ENCODE measurements around the gene MTR.
"Not testable (repeated sequence)": the region's sequence is repeated elsewhere in the genome, so short reads cannot be mapped to it uniquely, and the experiment has no call there.

Gene MTR

DNA sequence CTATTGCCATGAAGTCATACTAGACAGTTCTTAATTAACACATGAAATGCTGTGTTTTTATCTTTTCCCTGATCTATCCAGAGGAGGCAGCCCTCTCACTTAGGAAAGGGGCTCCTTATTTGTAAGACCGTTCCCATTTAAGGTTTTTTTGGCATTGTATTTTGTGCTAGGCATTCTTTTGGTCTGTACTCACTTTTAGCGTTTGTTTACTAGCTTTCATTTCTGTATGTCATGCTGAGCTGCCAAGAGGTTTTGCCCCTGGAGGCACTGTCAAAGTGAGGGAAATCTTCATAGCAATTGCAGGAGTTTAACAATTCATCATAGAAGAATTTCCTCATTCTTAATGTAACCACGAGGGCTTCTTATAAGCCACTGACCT is 59.5 kb downstream of the MTR start:
- Histone ChIP-seq H3K27me3 (ENCODE audit: control insufficient read depth, insufficient read depth, low read length) (no peaks in the 10 kb centered on the region), H3K27ac (ENCODE audit: low read length) (no peak overlapping the region), H3K4me3 (ENCODE audit: low read length) (no peak overlapping the region), H3K9me3 (ENCODE audit: control insufficient read depth, low read depth, low read length) (no peaks in the 10 kb centered on the region), H3K36me3 (ENCODE audit: control insufficient read depth, low read depth, low read length) (peaks cover 3% of the 10 kb centered on the region), H3K9ac (ENCODE audit: low read length) (no peak overlapping the region), H3K4me1 (ENCODE audit: control insufficient read depth, low read depth, low read length) (no peaks in the 10 kb centered on the region)

DNA sequence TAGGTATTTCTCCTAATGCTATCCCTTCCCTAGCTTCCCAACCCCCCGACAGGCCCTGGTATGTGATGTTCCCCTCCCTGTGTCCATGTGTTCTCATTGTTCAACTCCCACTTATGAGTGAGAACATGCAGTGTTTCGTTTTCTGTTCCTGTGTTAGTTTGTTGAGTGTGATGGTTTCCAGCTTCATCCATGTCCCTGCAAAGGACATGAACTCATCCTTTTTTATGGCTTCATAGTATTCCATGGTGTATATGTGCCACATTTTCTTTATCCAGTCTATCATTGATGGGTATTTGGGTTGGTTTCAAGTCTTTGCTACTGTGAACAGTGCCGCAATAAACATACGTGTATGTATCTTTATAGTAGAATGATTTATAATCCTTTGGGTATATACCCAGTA is 61.6 kb downstream of the MTR start:
- H3K4me3 ChIP-seq (ENCODE audit: low read length); H3K4me1 ChIP-seq (ENCODE audit: control insufficient read depth, low read depth, low read length); H3K27me3 ChIP-seq (ENCODE audit: control insufficient read depth, insufficient read depth, low read length); H3K9me3 ChIP-seq (ENCODE audit: control insufficient read depth, low read depth, low read length); H3K9ac ChIP-seq (ENCODE audit: low read length); H3K36me3 ChIP-seq (ENCODE audit: control insufficient read depth, low read depth, low read length); H3K27ac ChIP-seq (ENCODE audit: low read length): not testable (repeated sequence)

DNA sequence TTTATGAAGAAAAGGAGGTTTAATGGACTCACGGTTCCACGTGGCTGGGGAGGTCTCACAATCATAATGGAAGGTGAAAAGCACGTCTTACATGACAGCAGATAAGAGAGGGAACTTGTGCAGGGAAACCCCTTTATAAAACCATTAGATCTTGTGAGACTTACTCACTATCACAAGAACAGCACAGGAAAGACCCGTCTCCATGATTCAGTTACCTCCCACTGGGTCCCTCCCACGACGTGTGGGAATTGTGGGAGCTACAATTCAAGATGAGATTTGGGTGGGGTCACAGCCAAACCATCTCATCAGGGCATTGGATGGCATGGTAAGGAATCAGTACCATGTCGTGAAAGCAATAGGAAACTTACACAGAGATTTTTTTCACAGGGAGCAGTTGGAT is 63.1 kb downstream of the MTR start:
- Histone ChIP-seq H3K9ac (ENCODE audit: low read length) (no peak overlapping the region), H3K36me3 (ENCODE audit: control insufficient read depth, low read depth, low read length) (peaks cover 15% of the 10 kb centered on the region), H3K4me1 (ENCODE audit: control insufficient read depth, low read depth, low read length) (no peaks in the 10 kb centered on the region), H3K27ac (ENCODE audit: low read length) (no peak overlapping the region), H3K9me3 (ENCODE audit: control insufficient read depth, low read depth, low read length) (no peaks in the 10 kb centered on the region), H3K27me3 (ENCODE audit: control insufficient read depth, insufficient read depth, low read length) (no peaks in the 10 kb centered on the region), H3K4me3 (ENCODE audit: low read length) (no peak overlapping the region)

DNA sequence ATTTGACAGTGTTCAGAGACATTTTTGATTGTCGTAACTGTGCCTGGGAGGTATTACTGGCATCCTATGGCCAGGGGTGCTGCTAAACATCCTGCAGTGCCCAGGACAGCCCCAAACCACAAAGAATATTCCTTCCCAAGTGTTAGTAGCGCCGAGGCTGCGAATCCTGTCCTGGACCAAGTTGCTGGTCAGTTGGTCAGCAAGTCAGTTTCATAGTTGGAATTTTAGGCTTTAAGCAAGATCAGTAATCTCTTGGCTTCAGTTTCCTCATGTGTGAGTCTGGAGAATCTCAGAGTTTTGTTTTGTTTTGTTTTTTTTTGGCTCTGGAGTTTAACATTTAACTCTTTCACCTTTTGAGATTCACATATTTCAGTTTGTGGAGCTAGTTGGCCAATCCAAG is 65.0 kb downstream of the MTR start:
- no peaks in the 10 kb centered on the region for H3K9me3 ChIP-seq (ENCODE audit: control insufficient read depth, low read depth, low read length)
- H3K4me3 ChIP-seq (ENCODE audit: low read length): no peak overlapping the region
- H3K9ac ChIP-seq (ENCODE audit: low read length): no peak overlapping the region
- H3K27ac ChIP-seq (ENCODE audit: low read length): no peak overlapping the region
- no peaks in the 10 kb centered on the region for H3K27me3 ChIP-seq (ENCODE audit: control insufficient read depth, insufficient read depth, low read length)
- peaks cover 15% of the 10 kb centered on the region for H3K36me3 ChIP-seq (ENCODE audit: control insufficient read depth, low read depth, low read length)
- H3K4me1 ChIP-seq (ENCODE audit: control insufficient read depth, low read depth, low read length): no peaks in the 10 kb centered on the region

- no peak overlapping the region for H3K9ac ChIP-seq (ENCODE audit: low read length)
- peaks cover 15% of the 10 kb centered on the region for H3K36me3 ChIP-seq (ENCODE audit: control insufficient read depth, low read depth, low read length)
- H3K27ac ChIP-seq (ENCODE audit: low read length): no peak overlapping the region
- no peaks in the 10 kb centered on the region for H3K27me3 ChIP-seq (ENCODE audit: control insufficient read depth, insufficient read depth, low read length)
- no peak overlapping the region for H3K4me3 ChIP-seq (ENCODE audit: low read length)
- H3K4me1 ChIP-seq (ENCODE audit: control insufficient read depth, low read depth, low read length): no peaks in the 10 kb centered on the region
- no peaks in the 10 kb centered on the region for H3K9me3 ChIP-seq (ENCODE audit: control insufficient read depth, low read depth, low read length)
These were observed 65.6 kb downstream of the MTR start for GRCh38 chr1:236860674-236861073.

DNA sequence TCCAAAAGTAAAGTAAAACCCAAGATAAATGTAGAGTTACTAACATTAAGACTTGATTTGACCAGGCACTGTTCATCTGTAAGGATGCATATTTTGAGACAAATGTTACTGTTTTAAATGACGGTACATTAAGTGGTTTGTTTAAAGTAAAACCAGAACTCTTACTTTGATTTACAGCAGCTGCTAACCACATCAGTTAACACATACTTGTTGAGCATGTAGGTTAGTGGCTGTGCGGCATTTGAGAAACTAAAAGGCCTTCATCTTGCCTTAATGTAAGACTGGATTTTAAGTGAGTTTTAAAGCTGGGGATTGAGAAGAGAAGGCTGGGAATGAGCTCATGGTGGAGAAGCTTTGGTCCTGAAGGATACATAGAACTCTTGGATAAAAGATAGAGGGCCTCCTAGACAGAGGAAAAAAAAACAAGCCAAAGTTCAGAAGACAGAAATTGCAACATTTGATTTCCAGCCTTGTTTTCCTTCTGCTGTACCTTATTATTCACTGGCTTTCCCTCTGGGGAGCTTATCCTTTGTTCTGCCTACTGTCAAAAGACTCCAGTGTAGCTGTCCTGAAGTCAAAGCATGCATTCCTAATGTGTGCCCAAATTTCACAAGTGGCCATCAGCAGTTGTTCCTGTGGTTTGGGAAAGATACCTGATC is 66.6 kb downstream of the MTR start:
- Histone ChIP-seq H3K9ac (ENCODE audit: low read length) (no peak overlapping the region), H3K27ac (ENCODE audit: low read length) (no peak overlapping the region), H3K4me3 (ENCODE audit: low read length) (no peak overlapping the region), H3K4me1 (ENCODE audit: control insufficient read depth, low read depth, low read length) (no peaks in the 10 kb centered on the region), H3K36me3 (ENCODE audit: control insufficient read depth, low read depth, low read length) (peaks cover 15% of the 10 kb centered on the region), H3K9me3 (ENCODE audit: control insufficient read depth, low read depth, low read length) (no peaks in the 10 kb centered on the region), H3K27me3 (ENCODE audit: control insufficient read depth, insufficient read depth, low read length) (no peaks in the 10 kb centered on the region)

DNA sequence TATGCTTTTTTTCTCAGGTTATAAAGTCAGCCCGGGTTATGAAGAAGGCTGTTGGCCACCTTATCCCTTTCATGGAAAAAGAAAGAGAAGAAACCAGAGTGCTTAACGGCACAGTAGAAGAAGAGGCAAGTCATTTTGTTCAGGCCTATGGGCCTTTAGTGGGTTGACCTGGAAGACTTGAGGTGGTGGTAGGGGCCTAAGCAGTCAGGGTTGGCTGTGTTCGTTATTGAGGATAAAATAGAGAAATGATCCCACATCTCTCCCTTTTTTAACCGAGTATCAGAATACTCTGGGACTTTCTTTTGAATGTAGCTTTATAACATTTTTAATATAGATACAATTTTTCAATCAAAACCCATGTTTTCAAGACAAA is 67.1 kb downstream of the MTR start:
- Histone ChIP-seq H3K36me3 (ENCODE audit: control insufficient read depth, low read depth, low read length) (peaks cover 18% of the 10 kb centered on the region), H3K4me3 (ENCODE audit: low read length) (no peak overlapping the region), H3K27ac (ENCODE audit: low read length) (no peak overlapping the region), H3K4me1 (ENCODE audit: control insufficient read depth, low read depth, low read length) (no peaks in the 10 kb centered on the region), H3K9ac (ENCODE audit: low read length) (no peak overlapping the region), H3K9me3 (ENCODE audit: control insufficient read depth, low read depth, low read length) (no peaks in the 10 kb centered on the region), H3K27me3 (ENCODE audit: control insufficient read depth, insufficient read depth, low read length) (no peaks in the 10 kb centered on the region)

GRCh38 chr1:236862615-236863211 is 67.6 kb downstream of the MTR start:
- H3K4me1 ChIP-seq (ENCODE audit: control insufficient read depth, low read depth, low read length): no peaks in the 10 kb centered on the region
- H3K9ac ChIP-seq (ENCODE audit: low read length): no peak overlapping the region
- no peak overlapping the region for H3K27ac ChIP-seq (ENCODE audit: low read length)
- no peaks in the 10 kb centered on the region for H3K27me3 ChIP-seq (ENCODE audit: control insufficient read depth, insufficient read depth, low read length)
- H3K4me3 ChIP-seq (ENCODE audit: low read length): no peak overlapping the region
- H3K36me3 ChIP-seq (ENCODE audit: control insufficient read depth, low read depth, low read length): peaks cover 18% of the 10 kb centered on the region
- H3K9me3 ChIP-seq (ENCODE audit: control insufficient read depth, low read depth, low read length): no peaks in the 10 kb centered on the region

- no peak overlapping the region for H3K4me3 ChIP-seq (ENCODE audit: low read length)
- no peaks in the 10 kb centered on the region for H3K27me3 ChIP-seq (ENCODE audit: control insufficient read depth, insufficient read depth, low read length)
- no peak overlapping the region for H3K27ac ChIP-seq (ENCODE audit: low read length)
- no peaks in the 10 kb centered on the region for H3K9me3 ChIP-seq (ENCODE audit: control insufficient read depth, low read depth, low read length)
- H3K36me3 ChIP-seq (ENCODE audit: control insufficient read depth, low read depth, low read length): peaks cover 18% of the 10 kb centered on the region
- H3K9ac ChIP-seq (ENCODE audit: low read length): no peak overlapping the region
- no peaks in the 10 kb centered on the region for H3K4me1 ChIP-seq (ENCODE audit: control insufficient read depth, low read depth, low read length)
These were observed 69.1 kb downstream of the MTR start for GRCh38 chr1:236864211-236864610.

- Histone ChIP-seq H3K9ac (ENCODE audit: low read length) (no peak overlapping the region), H3K27me3 (ENCODE audit: control insufficient read depth, insufficient read depth, low read length) (no peaks in the 10 kb centered on the region), H3K9me3 (ENCODE audit: control insufficient read depth, low read depth, low read length) (no peaks in the 10 kb centered on the region), H3K36me3 (ENCODE audit: control insufficient read depth, low read depth, low read length) (peaks cover 18% of the 10 kb centered on the region), H3K4me3 (ENCODE audit: low read length) (no peak overlapping the region), H3K27ac (ENCODE audit: low read length) (no peak overlapping the region), H3K4me1 (ENCODE audit: control insufficient read depth, low read depth, low read length) (no peaks in the 10 kb centered on the region)
These were observed 70.1 kb downstream of the MTR start for GRCh38 chr1:236864996-236865817.

GRCh38 chr1:236865818-236866155 is 70.7 kb downstream of the MTR start:
- Histone ChIP-seq H3K27ac (ENCODE audit: low read length) (no peak overlapping the region), H3K27me3 (ENCODE audit: control insufficient read depth, insufficient read depth, low read length) (no peaks in the 10 kb centered on the region), H3K4me3 (ENCODE audit: low read length) (no peak overlapping the region), H3K9me3 (ENCODE audit: control insufficient read depth, low read depth, low read length) (no peaks in the 10 kb centered on the region), H3K9ac (ENCODE audit: low read length) (no peak overlapping the region), H3K36me3 (ENCODE audit: control insufficient read depth, low read depth, low read length) (peaks cover 18% of the 10 kb centered on the region), H3K4me1 (ENCODE audit: control insufficient read depth, low read depth, low read length) (no peaks in the 10 kb centered on the region)
